Muscle of leg (tissue), 16 donors: Measurements from ENCODE around the gene RNF112. TPM values are rescaled to one million over a fixed set of nuclear protein-coding genes. Genes with fewer than 3 reads are reported as not detected.

Source experiments
- DNase-seq: peaks from one replicate; pipeline ENCODE4 v3.0.0; 2013
- H3K27ac ChIP-seq: one replicate; pipeline ENCODE4 v1.5.1; 2013; ENCODE audit warnings: mild to moderate bottlenecking, low read length, control low read depth
- H3K27me3 ChIP-seq: one replicate; pipeline ENCODE4 v1.6.1; 2013; ENCODE audit warnings: low read length; ENCODE audit not compliant: control insufficient read depth, insufficient read depth
- H3K36me3 ChIP-seq: one replicate; pipeline ENCODE4 v1.6.1; 2013; ENCODE audit warnings: low read length; ENCODE audit not compliant: control insufficient read depth, insufficient read depth
- H3K4me1 ChIP-seq: one replicate; pipeline ENCODE4 v1.6.1; 2013; ENCODE audit warnings: low read length; ENCODE audit not compliant: control insufficient read depth, insufficient read depth
- H3K4me3 ChIP-seq: one replicate; pipeline ENCODE4 v1.5.1; 2013; ENCODE audit warnings: low read length, control low read depth
- H3K9me3 ChIP-seq: replicated peaks from 2 replicates; pipeline ENCODE4 v1.6.1; 2013; ENCODE audit warnings: low read depth, low read length; ENCODE audit not compliant: control insufficient read depth
- WGBS: methylation state at CpG from one replicate; pipeline ENCODE4 v1.1.5; 2013; ENCODE audit warnings: missing lambda C conversion rate; ENCODE audit not compliant: insufficient coverage; 5-methylcytosine and 5-hydroxymethylcytosine counted together
- long read RNA-seq, 11 donors: transcript quantifications; one replicate each; lab custom pipeline, GENCODE V29; 2026
- polyA plus RNA-seq, 8 donors: library from polyadenylated mRNA; unstranded; fragments of 120-200 nt; gene quantifications; one replicate each; pipeline versions ENCODE4 v1.2.1 to v1.2.3, GENCODE V29; 2013; ENCODE audit warnings: inconsistent platforms in 1 of 8, low replicate concordance in 1 of 8; ENCODE audit not compliant: insufficient read length in 8 of 8, insufficient read depth in 1 of 8
- total RNA-seq: library from RNA; stranded (reverse); fragments of 120-200 nt; gene quantifications from one replicate; pipeline ENCODE4 v1.2.4, GENCODE V29; 2013

Gene RNF112, protein sequence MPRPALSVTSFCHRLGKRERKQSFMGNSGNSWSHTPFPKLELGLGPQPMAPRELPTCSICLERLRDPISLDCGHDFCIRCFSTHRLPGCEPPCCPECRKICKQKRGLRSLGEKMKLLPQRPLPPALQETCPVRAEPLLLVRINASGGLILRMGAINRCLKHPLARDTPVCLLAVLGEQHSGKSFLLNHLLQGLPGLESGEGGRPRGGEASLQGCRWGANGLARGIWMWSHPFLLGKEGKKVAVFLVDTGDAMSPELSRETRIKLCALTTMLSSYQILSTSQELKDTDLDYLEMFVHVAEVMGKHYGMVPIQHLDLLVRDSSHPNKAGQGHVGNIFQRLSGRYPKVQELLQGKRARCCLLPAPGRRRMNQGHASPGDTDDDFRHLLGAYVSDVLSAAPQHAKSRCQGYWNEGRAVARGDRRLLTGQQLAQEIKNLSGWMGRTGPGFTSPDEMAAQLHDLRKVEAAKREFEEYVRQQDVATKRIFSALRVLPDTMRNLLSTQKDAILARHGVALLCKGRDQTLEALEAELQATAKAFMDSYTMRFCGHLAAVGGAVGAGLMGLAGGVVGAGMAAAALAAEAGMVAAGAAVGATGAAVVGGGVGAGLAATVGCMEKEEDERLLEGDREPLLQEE
- total RNA-seq (4.1 TPM), polyA plus RNA-seq (1 to 10 TPM; 2.8 to 5.4 (median 4.0) TPM)
- long read RNA-seq, donor 1: 0 reads
- long read RNA-seq, donor 2: 0 reads
- long read RNA-seq, donor 3: 0 reads
- long read RNA-seq, donor 4: 0 reads
- long read RNA-seq, donor 5: 0 reads
- long read RNA-seq, donor 6, partial matches to known transcripts: 0 of 1 reads
- long read RNA-seq, donor 6, other reads (novel, unspliced or antisense): 0 of 1 reads
- long read RNA-seq, donor 7: 0 reads
- long read RNA-seq, donor 8: 0 reads
- long read RNA-seq, donor 9, partial matches to known transcripts: 0 of 1 reads
- long read RNA-seq, donor 9, other reads (novel, unspliced or antisense): 0 of 1 reads
- long read RNA-seq, donor 10: 0 reads
- long read RNA-seq, donor 11: 0 reads

DNA sequence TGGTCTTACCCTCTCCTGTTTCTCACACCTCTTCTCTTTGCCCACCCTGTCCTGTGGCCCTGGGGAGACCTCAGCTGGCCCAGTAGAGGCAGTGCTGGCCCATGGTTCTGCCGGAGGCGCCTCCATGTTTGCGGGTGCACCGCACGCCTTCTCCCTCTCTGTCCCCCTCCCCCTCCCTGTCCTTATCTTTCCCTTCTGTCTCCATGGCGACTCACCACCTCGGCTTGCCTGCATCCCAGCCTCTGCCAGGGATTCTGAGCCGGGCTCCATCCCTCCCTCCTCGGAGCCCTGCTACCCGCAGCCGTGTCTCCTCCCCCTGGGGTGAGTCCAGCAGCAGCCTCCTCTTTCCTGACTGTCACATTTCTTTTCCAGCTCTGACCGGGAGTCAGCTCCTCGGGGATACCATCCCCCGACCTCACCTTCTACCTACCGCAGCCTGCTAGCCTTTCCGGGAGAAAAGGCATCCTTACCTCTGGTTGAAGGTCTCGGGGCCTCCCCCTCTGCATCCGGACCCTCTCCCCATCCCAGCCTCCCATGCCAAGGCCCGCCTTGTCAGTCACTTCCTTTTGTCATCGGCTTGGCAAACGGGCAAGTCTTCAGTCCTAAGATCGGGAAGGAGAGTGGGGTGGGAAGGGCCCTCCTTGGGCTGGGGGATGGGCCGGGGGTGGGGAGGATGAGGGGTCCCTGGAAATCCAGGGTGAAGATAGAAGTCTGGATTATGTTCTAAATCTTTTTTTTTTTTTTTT, at the start of gene RNF112:
RNF112 (plus strand) TSS at position 358 of the 746 bp plus-strand sequence; CDS start at position 535, 177 bp downstream.
- peak; percentile 65 for DNase-seq
- H3K4me3 ChIP-seq: peak within 1 kb of the TSS; percentile 25
- peaks cover 3% of the 10 kb centered on the region for H3K27me3 ChIP-seq
- no peaks in the 10 kb centered on the region for H3K36me3 ChIP-seq
- peaks cover 31% of the 10 kb centered on the region for H3K4me1 ChIP-seq
- H3K27ac ChIP-seq: no peak within 1 kb of the TSS
- 14% methylated on average over 13 of the region's 23 CpGs for WGBS
- no peaks in the 10 kb centered on the region for H3K9me3 ChIP-seq

DNA sequence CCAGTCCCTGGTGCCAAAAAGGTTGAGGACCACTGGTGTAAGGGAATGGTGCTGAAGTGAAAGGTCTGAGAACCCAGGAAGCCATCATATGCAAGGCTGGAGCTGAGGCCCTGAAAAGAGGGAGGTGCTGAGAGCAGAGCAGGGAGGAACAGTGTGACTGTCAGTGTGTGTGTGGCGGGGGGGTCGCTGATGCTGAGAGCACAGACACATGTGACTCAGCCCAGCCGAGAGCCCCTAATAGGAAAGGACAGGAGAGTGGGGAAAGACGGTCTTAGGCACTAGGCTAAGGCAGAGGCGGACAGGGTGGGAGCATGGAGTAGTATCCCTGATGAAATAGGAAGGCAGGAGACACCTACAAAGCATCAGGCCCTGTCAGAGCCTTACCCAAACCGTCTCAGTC, 49.7 kb upstream of the RNF112 start:
- peaks cover 3% of the 10 kb centered on the region for H3K27me3 ChIP-seq
- no peak overlapping the region for H3K4me3 ChIP-seq
- H3K36me3 ChIP-seq: peaks cover 14% of the 10 kb centered on the region
- DNase-seq: no peak
- no peaks in the 10 kb centered on the region for H3K9me3 ChIP-seq
- 50% methylated on average over 2 of the region's 6 CpGs for WGBS
- H3K4me1 ChIP-seq: peaks cover 34% of the 10 kb centered on the region
- no peak overlapping the region for H3K27ac ChIP-seq

DNA sequence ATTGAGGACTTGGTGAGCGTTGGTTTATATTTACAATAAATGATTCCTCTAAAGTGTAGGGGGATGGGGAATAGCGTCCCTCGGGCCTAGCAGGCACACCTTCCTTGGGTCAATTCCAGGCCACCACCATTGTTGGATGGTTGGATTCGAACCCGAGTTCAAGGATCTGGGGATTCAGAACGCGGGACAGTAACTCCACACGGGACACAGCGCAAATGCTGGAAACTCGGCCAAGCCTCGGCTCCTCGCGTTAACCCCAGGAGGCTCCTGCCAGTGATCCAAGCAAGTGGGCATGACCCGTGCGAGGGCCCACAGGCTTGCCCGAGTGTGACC, 49.1 kb upstream of the RNF112 start:
- no peak for DNase-seq
- peaks cover 34% of the 10 kb centered on the region for H3K4me1 ChIP-seq
- H3K9me3 ChIP-seq: no peaks in the 10 kb centered on the region
- peak overlapping the region; percentile 82 for H3K4me3 ChIP-seq
- 15% methylated on average over 15 of the region's 16 CpGs for WGBS
- no peak overlapping the region for H3K27ac ChIP-seq
- peaks cover 3% of the 10 kb centered on the region for H3K27me3 ChIP-seq
- peaks cover 8% of the 10 kb centered on the region for H3K36me3 ChIP-seq

DNA sequence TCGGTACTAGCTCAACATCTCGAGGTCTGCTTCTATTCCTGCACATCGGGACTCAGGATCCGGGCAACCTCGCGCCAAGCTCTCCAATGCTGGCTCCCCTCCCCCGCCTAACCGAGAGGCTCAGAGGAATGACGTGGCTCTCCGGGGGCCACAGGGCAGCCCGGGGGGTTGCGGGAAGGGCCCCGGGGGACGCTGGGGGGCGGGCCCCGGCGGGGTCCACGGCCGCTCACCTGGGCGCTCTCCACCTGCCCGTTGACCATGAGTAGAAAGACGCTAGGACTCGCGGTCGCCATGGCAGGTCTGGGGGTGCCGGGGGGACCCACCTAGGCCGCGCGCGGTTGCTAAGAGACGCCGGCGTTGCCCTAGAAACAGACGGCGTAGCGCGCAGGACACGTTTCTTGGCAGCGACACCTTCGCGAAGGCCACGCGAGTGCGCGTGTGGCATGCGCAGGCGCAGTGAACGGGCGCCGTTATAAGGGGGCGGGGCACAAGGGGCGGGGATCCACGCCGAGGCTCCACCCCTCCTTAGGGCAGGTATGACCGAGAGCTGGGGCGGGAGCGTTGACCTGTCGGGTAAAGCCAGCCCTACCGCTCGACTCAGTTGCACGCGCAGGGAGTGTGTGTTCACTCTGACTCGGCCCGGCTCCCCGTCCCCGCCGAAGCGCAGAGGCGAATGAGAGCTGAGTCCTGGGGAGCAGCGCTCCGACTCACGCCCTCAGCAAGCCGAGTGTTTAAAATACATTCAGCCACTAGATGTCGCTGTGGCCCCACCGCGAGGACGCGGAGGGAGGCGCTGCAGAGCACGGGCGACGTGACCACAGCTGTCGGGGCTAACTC, 48.5 kb upstream of the RNF112 start, which contains the start of gene B9D1:
B9D1 (minus strand) TSS at position 447 of the 837 bp plus-strand sequence; CDS start at position 293, 154 bp downstream.
- peaks cover 3% of the 10 kb centered on the region for H3K36me3 ChIP-seq
- under 1% methylated on average over 83 of the region's 83 CpGs for WGBS
- peak within 1 kb of the TSS; percentile 78 for H3K27ac ChIP-seq
- H3K27me3 ChIP-seq: peaks cover 3% of the 10 kb centered on the region
- DNase-seq: peak; percentile 95
- H3K4me3 ChIP-seq: peak within 1 kb of the TSS; percentile 82
- H3K9me3 ChIP-seq: no peaks in the 10 kb centered on the region
- peaks cover 34% of the 10 kb centered on the region for H3K4me1 ChIP-seq

DNA sequence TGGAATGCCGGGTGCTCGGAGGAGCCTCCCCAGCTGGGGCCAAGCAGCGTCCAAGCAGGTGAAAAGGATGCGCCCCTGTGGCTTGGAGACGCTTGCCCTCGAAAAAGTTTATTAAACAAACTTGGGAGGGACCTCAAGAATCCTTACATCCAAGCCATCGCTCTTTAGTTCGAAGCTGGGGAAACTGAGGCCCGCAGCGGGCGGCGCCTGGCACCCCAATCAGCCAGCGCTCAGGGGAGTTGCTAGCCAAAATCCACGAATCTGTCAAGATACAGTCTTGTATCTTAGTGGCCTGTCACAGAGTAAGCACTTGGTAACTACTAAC, 48.0 kb upstream of the RNF112 start:
- H3K36me3 ChIP-seq: no peaks in the 10 kb centered on the region
- H3K9me3 ChIP-seq: no peaks in the 10 kb centered on the region
- H3K27ac ChIP-seq: no peak overlapping the region
- no peak overlapping the region for H3K4me3 ChIP-seq
- WGBS: 52% methylated on average over 10 of the region's 14 CpGs
- peaks cover 34% of the 10 kb centered on the region for H3K4me1 ChIP-seq
- peaks cover 3% of the 10 kb centered on the region for H3K27me3 ChIP-seq
- DNase-seq: no peak

DNA sequence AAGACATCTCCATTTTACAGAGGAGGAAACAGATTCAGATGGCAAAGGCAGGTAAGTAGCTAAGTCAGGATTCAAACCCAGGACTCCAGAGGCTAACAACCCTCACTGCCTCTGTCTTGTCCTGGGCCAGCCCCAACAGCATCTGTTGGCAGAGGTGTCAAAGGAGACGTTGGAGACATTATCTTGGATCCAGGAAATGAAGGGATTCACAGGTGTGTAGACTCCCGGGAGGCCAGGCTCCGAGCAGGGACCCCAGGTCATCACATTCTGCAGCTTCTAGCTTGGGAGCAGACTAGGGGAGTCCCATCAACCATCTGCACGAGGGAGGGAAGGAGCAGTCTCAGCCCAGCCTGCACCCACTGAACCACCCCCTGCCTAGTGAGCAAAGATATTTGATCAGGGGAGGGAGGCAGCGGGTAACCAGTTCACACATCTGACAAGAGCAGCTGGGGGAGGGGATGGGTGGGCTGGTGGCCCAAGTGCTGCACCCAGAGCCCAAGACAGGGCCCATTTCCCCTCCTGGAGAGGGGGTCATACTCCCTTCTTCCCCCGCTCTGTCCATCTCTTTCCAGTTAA, 47.5 kb upstream of the RNF112 start:
- H3K27me3 ChIP-seq: peaks cover 3% of the 10 kb centered on the region
- no peaks in the 10 kb centered on the region for H3K9me3 ChIP-seq
- peak; percentile 19 for DNase-seq
- WGBS: 45% methylated on average over 3 of the region's 6 CpGs
- no peaks in the 10 kb centered on the region for H3K36me3 ChIP-seq
- no peak overlapping the region for H3K27ac ChIP-seq
- H3K4me3 ChIP-seq: no peak overlapping the region
- H3K4me1 ChIP-seq: peaks cover 34% of the 10 kb centered on the region

DNA sequence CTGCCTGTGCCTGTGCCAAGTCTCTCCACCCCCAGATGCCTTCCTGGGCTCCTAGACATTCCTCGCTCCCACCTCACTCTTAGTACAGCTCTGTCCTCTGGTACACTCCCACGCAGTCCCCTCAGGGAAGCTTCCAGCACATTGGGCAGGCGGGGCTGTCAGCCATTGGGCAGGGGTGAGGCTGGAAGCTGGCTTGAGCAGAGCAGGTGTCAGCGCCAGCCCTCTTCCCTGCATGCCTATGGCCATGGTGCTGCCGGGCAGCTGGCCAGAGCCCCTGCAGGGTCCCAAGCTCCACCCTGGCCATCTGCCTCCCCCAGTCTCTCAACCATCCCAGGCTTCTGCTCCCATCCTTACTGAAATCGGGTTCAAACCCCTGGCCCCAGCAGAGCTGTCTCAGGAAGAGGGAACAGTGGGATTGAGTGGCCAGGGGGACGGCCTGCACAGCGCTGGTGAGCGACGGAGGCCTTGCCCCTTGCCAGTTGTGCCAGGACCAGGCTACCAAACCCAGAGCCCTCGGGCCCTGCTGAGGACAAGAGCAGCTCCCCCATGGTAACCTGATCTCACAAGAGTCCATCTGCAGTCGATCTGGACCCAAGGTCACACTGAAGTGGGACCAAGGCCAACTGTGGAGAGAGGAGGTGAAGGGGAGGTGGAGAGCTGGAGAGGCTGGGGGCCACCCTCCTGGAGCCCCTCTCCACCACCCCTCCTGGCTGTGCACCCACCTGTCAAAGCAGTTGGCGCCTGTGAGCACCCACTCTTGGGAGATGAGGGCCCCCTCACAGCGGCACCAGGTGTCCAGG, 46.1 kb upstream of the RNF112 start:
- Histone ChIP-seq H3K27ac (peak overlapping the region; percentile 45), H3K4me1 (peaks cover 34% of the 10 kb centered on the region), H3K9me3 (no peaks in the 10 kb centered on the region), H3K4me3 (no peak overlapping the region), H3K36me3 (no peaks in the 10 kb centered on the region), H3K27me3 (peaks cover 3% of the 10 kb centered on the region)
- 63% methylated on average over 6 of the region's 14 CpGs for WGBS
- DNase-seq: peak; percentile 65

DNA sequence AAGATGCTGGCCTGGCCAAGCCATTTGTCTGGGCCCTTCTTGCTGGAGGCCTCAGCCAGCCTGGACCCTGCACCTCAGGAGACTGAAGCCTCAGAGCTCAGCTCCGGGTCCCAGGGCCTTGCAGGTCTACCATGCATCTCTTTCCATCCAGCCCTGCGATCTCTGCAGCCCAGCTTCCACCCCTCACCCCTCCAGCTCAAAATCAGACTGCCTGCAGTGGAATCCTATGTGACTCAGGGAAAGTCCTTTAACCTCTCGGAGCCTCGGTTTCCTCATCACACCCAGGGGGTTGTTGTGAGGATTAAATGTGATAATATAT, 45.6 kb upstream of the RNF112 start:
- no peak overlapping the region for H3K27ac ChIP-seq
- H3K4me3 ChIP-seq: no peak overlapping the region
- H3K4me1 ChIP-seq: peaks cover 37% of the 10 kb centered on the region
- peaks cover 3% of the 10 kb centered on the region for H3K27me3 ChIP-seq
- no peak for DNase-seq
- H3K9me3 ChIP-seq: no peaks in the 10 kb centered on the region
- 29% methylated on average over 1 of the region's 4 CpGs for WGBS
- no peaks in the 10 kb centered on the region for H3K36me3 ChIP-seq
